NCI-H146 treated with DMSO at 0.1 percent for 48 hours (cell line): Measurements from ENCODE around the gene ACER3.
"Not testable (repeated sequence)": the region's sequence is repeated elsewhere in the genome, so short reads cannot be mapped to it uniquely, and the experiment has no call there.

ENCODE experiments used
- DNase-seq: peaks from one replicate; lab custom pipeline; 2025; ENCODE audit not compliant: unreplicated experiment; lab: John Stamatoyannopoulos, UW

Gene ACER3

DNA sequence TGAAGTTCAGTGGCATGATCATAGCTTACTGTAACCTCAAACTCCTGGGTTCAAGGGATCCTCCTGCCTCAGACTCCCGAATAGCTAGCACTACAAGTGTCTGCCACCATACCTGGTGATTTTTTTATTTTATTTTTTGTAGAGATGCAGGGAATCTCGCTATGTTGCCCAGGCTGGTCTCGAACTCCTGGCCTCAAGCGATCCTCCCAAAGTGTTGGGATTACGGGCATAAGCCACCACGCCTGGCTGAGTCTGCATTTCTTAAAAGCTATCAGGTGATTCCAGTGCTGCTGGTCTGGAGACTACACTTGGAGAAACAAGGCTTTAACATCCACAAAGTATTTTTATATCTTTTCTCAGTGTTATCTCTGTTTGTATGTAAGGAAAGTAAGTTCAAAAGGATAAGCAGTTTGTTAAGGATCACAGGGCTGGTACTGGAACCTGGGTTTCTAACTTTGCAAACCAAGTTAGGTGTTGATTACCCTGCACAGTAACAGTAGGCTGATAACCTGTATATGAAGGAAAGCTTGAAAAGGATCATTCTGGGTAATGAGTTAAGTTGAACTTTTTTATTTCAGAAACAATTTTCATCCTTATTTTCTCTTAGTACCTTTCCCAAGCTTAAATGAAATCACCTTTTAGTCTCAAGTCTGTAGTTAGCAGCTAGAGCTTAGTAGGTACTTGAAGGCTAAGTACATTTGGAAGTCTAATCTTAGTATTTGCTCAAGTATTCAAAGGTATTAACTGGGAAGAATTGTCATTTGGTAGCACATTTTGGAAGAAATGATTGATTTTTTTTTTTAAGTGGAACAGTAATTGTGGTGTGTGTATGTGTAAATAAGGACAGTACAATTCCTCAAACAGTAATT lies 12.5 kb downstream of the ACER3 start:
- no peak for DNase-seq

- DNase-seq, result no peak
Measured at GRCh38 chr11:76878014-76878413, 17.3 kb downstream of the ACER3 start.

- DNase-seq, result no peak
Measured at GRCh38 chr11:76880314-76880713, 19.6 kb downstream of the ACER3 start.

DNA sequence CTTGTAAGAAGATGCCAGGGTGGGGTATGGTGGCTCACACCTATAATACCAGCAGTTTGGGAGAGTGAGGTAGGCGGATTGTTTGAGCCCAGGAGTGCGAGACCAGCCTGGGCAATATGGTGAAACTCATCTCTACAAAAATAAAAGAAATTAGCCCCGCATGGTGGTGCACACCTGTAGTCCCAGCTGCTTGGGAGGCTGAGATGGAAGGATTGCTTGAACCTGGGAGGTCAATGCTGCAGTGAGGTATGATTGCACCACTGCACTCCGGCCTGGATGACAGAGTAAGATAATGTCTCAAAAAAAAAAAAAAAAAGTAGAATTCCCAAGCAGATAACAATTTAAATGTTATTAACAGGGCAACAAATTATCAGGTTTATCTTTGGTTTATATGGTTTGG lies 20.2 kb downstream of the ACER3 start:
- no peak for DNase-seq

- no peak for DNase-seq
Measured at GRCh38 chr11:76885390-76886097, 24.8 kb downstream of the ACER3 start.

DNA sequence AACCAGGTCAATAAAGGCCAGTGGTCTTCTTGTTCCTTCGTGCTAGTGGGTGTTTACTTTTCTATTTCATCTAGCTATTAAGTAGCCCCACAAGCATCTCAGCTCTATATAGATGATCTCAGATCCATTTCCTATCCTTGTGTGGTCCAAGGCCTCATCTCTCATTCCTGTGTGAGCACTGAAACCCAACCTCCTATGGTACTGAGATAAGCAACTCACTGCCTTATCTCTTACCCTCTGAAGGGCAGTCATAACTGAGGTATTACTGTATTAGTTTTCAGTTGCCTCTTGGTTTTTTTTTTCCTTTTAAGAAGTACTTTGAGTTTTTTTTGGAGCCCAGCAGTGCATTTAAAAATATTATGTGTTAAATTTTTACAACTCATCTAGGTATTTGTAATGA lies 28.3 kb downstream of the ACER3 start:
- no peak for DNase-seq

DNA sequence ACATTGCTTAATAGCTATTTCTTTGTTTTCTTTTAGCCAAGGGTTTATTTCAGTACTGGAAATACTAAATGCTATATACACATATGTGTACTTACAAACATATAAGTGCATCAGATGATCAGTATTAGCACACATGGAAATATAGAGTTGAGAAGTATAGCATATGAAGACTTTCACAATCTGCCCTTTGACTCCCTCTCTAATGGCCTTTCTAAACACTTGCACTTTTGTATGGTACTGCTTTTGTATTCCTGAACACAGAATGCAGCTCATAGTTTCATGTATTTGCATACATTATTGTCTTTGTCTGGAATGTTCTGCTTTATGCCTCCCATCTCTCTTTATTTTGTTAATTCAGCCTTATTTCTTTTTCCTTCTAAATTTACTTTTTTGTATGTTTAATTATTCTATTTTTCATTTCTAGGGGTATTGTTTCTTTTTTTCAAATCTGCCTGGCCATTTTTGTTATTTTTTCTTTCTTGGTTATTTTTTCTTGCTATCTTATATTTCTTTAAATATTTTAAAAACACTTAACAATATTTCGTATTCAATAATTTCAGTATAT lies 28.8 kb downstream of the ACER3 start:
- DNase-seq, result no peak

- no peak for DNase-seq
Measured at GRCh38 chr11:76890329-76890728, 29.6 kb downstream of the ACER3 start.

- no peak for DNase-seq
Measured at GRCh38 chr11:76891285-76891684, 30.6 kb downstream of the ACER3 start.

DNA sequence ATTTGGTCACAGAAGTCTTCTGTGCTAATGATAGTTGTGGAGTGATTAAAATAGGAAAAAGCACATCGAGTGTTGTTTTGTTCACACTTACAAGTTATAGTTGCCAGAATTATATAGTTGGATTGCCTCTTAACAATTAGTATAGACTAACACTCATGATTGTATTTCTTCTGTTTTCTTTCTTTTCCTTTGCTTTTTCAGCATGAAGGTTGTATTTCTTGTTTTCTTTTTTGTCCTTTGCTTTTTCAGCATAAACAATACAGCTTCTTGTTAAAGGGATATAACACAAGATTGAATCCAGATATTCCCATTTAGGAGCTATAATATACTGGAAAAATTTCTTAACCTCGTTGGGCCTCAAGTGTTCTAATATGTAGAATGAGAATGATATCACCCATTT lies 31.1 kb downstream of the ACER3 start:
- no peak for DNase-seq

- DNase-seq, result no peak
Measured at GRCh38 chr11:76892306-76892705, 31.6 kb downstream of the ACER3 start.

DNA sequence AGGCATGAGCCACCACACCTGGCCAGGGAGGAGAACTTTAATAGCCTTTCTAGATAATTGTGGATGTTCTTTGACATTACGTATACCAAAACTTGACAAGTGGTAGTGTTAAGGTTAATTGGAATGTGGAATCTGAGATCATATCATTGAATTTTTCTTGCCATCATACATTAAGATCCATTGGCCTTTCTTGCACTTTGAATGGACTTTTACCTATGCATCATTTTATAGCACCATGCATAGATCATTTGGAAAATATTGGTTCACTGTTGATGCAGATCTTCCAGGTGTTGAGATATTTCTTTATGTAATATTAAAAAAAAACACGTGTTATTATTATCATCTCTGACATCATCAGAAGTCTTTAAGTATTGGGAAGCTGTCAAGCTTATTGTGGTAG lies 36.5 kb downstream of the ACER3 start:
- no peak for DNase-seq

GRCh38 chr11:76901144-76901543 lies 40.4 kb downstream of the ACER3 start:
- DNase-seq, result no peak

DNA sequence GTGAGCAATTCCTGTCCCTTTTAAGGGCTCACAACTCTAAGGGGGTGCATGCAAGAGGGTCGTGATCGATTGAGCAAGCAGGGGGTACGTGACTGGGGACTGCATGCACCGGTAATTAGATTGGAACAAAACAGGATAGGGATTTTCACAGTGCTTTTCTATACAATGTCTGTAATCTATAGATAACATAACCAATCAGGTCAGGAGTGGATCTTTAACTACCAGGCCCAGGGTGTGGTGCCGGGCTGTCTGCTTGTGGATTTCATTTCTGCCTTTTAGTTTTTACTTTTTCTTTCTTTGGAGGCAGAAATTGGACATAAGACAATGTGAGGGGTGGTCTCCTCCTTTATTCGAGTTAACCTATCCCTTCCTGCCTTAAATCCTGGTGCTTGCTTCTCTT lies 40.9 kb downstream of the ACER3 start:
- not testable (repeated sequence) for DNase-seq

DNA sequence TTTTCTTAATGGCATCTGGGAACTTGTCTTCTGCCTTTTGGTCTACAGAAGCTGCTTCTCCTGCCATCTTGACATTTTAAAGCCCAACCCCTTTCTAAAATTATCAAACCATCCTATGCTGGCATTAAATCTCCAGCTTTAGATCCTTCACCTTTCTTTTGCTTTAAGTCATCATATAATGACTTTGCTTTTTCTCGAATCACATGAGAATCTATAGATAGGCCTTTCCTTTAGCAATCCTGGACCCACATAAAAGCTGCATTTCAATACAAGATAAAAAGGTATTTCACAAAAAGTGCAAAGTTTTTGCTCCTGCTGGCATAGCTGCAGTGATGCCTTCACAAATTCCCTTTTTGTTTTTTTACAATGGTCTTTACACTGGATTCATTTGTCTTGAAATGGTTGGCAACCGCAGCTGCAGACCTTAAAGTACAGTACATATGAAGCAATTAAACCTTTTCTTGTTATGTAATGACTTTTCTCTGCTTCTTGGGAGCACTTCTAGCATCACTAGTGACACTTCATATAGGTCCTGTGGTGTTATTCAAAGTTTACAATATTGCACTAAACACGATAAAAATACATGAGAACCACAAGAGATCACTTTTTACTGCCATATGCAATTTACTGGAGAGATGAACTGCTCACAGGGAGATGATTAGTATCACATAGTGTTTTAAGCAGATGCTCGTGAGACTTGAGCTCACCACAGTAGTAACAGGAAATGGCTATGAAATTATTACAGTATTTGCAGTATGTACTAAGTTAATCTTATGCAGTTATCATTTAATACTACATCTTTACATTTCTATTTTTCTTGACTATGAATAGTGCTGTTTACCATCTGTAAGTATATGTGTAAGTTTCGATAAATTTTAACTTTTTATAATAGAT lies 41.6 kb downstream of the ACER3 start:
- no peak for DNase-seq

GRCh38 chr11:76903325-76903724 lies 42.6 kb downstream of the ACER3 start:
- DNase-seq, result no peak

- no peak for DNase-seq
Measured at GRCh38 chr11:76910620-76911414, 50.1 kb downstream of the ACER3 start.

- DNase-seq, result no peak
Measured at GRCh38 chr11:76911415-76911808, 50.7 kb downstream of the ACER3 start.

DNA sequence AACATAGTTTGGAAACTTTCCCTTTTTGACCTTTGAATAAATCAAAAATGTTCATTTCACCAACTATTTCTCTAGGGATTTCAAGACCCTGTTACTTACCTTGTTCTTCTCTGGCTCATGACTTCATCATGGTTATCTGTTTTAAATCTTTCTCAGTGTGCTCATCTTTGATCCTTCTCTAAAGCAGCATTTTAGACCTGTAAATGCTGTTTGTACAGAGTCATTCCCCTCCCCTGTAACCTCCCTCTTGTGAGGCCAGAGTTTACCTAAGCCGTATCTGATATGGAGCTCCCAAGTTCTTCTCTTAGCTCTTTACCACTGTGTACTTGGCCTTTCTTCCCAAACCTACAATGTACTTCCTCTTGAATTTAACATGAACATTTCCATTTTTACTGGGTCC lies 56.0 kb downstream of the ACER3 start:
- no peak for DNase-seq

DNA sequence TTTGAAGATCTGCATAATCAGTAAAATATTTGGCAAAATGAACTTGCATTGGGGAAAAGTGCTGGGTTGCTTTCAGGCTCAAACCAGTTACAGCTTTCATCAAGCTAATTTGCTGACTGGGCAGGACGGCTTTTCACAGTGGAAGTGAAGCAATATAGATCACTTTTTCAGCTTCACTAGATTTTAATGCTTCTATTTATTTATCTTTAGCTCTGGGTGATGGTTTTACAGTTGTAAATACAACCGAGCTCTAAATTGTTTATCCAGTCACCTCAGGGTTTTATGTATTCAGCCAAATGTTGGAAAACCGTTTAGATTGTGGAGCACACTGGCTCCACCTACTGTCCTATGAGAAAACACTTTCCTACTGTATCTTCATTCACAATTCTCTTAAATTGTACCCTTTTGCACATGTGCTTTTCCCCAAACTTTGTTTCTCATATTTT lies 58.2 kb downstream of the ACER3 start:
- peak; percentile 42 for DNase-seq
